ENCODE data around the gene CAMK2D. TPM values are rescaled to one million over a fixed set of nuclear protein-coding genes. Genes with fewer than 3 reads are reported as not detected.

CAMK2D gene
- polyA plus RNA-seq, 1 donor = 198 TPM

- peak; percentile 100 for DNase-seq
Observed at GRCh38 chr4:113762186-113763028, 869 bp upstream of the CAMK2D start.

- peak; percentile 77 for DNase-seq
Observed at GRCh38 chr4:113760795-113761619, 531 bp downstream of the CAMK2D start.

DNA sequence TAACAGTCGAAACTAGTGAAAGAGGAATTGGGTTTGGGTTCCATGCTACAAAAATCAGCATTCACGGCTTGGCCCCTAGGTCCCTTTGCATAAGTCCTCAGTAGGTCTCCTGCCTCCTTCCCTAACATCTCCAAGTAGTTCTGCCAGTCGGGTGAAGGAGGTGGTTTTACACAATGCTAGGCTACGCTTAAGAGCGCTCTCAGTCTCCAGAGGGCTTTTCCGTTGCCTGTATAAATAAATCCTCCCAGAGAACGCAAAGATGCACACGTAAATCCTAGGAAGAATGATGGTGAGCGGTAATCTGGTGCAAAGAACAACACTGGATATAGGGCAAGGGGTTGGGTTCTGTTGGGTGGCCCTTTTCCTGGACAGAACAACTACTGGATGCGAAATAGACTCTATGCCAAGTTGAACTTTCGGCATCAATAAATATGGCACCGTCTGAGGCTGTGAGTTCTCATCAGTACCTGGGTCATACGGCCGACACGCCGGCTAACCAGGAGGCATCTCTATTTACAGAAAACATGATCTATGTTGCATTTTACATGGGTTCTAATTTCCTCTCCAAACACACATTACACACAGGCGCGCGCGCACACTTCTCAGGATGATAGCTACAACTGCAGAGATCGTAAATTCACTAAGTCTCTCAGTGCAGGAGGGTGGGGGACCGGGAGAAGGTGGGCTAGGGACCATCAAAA, 1.3 kb downstream of the CAMK2D start:
- peak; percentile 63 for DNase-seq

DNA sequence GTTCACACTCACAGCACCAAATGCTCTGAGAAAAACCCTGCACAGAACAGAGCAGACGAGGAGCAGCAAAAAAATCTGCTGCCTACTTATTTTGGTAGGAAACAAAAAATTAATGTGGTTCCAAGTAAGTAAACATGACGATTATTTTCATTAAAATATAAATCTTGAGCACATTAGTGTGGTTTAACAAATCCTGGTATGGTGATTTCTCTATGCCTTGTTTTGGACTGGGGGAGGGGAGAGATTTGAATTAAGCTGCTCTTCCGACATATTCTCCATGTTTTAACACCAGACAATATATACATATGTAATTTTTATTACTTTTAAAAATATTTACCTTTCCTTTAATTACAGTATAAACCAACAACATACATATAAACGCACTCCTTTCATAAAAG, 1.8 kb downstream of the CAMK2D start:
- DNase-seq = no peak

- DNase-seq = peak; percentile 46
Observed at GRCh38 chr4:113758372-113758771, 3.2 kb downstream of the CAMK2D start.

- DNase-seq = no peak
Observed at GRCh38 chr4:113757486-113757885, 4.1 kb downstream of the CAMK2D start.

DNA sequence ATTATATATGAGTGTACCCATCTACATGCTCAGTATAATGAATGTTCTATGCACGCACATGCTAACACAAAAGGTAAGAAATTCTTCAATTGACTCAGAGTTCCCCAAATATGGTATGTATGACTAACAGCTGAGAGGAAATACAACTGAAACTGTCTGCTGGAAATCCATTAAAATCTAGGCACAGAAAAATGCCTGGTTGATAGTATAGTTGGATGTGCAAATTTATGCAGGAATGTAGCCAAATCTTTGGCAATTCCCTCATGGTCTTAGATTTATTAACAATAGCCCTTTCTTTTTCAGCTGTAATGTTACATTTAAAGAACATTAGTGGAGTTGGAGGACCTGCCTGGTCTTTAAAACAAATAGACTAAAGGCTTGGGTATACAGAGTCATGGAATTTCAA, 5.5 kb downstream of the CAMK2D start:
- no peak for DNase-seq

DNA sequence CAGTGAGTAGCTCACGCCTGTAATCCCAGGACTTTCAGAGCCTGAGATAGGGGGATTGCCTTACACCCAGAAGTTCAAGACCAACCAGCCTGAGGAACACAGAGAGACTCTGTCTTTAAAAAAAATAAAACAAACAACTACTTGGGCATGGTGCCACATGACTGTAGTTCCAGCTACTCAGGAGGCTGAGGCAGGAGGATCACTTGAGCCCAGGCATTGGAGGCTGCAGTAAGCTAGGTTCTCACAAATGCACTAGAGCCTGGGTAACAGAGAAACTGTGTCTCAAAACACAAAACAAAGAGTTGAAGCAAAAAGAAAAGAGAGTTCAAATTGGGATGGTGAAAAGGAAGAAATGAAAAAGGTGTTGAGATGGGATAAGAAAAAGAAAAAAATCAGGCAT, 10.8 kb downstream of the CAMK2D start:
- DNase-seq = no peak

- DNase-seq = no peak
Observed at GRCh38 chr4:113750296-113750695, 11.2 kb downstream of the CAMK2D start.

- no peak for DNase-seq
Observed at GRCh38 chr4:113749178-113749577, 12.4 kb downstream of the CAMK2D start.

DNA sequence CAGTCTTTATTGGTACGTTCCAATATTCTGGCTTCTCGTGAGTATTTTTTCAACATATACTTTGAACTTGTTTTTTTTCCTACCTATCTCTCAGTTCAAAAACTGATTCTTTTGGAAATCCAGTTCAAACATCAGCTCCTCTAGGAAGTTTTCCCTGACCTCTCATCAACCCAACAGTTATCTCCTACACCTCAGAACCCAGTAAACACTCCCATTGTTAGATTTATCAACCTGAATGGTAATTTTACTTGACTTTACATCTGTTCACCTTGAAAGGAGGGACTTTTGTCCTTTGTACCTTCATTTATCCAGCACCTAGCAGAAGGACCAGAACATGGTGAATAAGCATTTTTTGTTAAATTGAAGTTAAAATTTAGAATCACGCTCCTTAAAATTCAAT, 13.6 kb downstream of the CAMK2D start:
- DNase-seq = no peak

DNA sequence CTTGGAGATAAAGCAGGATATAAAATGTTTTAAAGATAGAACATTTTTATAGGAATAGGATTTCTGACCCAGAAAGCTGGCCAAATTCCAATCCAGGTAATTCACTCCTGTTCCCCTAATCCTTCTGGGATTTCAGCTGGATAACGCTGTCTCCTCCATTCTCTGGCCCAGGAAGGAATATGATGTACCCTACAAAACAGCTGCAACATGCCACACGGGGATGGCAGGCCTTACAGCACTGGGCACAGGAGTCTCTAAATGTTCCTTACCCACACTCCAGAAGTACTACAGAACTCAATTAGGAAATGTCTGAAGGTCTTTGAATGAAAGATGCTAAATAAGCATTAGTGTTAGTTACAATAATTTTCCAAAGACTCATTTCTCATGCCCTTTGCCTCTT, 15.8 kb downstream of the CAMK2D start:
- no peak for DNase-seq

GRCh38 chr4:113744667-113745240, 16.8 kb downstream of the CAMK2D start:
- DNase-seq = no peak

DNA sequence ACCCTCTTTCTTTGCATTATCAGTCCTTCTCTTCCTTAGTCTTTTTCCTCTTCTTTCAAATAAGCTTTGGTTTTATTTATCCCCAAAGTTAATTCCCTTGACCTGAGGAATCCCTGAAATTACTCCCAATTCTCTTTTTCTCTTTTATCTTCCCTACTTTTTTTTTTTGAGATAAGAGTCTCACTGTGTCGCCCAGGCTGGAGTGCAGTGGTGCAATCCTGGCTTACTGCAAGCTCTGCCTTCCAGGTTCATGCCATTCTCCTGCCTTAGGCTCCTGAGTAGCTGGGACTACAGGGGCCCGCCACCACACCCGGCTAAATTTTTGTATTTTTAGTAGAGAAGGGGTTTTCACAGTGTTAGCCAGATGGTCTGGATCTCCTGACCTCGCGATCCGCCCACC, 17.8 kb downstream of the CAMK2D start:
- no peak for DNase-seq

DNA sequence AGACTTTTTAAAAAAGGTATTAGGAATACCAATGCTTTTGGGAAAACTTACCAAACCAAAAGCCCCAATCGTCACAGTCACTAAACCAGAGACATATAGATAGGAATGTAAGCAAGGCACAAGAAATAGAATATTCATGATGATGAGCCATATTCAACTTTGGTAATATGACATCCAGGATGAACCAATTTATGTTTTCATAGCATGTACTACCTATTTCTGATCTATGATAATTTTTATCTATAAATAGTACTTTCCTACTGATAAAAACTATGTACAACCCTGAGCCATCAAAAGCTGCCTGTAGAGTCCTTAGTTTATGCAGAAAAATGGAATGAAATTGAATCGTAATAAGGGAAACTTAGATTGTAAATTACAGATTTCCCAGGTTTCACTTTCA, 18.9 kb downstream of the CAMK2D start:
- no peak for DNase-seq

DNA sequence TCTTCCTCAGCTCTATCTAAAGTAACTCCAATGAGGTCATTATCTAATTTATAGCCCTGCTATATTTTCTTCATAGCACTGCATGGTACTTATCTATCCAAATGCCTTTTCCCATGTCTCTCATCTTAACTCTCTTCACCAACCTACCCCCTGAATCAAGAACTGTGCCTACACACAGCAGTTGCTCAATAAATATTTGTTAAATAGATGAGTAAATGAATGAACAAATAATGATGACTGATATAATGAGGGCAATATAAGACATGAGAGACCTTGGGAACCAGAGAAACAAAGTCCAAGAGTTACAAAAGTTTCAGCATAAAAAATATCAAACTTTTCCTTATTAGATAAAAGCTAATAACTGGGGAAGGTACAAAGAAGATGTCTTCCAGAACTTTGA, 19.6 kb downstream of the CAMK2D start:
- DNase-seq = no peak

DNA sequence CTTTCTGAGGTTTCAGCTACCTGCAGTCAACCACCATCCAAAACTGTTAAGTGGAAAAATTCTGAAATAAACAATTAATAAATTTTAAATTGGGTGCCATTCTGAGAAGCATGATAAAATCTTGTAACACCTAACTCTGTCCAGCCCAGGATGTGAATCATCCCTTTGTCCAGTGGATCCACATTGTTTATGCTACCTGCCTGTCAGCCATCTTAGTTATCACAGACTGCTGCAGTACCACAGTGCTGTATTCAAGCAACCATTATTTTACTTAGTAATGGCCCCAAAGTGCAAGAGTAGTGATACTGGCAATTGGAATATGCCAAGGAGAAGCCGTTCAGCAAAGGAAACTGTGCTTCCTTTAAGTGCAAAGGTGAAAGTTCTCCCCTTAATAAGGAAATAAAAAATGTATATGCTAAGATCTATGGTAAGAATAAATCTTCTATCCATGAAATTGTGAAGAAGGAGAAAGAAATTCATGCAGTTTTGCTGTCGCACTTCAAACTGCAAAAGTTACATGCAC, 20.6 kb downstream of the CAMK2D start:
- DNase-seq = no peak

DNA sequence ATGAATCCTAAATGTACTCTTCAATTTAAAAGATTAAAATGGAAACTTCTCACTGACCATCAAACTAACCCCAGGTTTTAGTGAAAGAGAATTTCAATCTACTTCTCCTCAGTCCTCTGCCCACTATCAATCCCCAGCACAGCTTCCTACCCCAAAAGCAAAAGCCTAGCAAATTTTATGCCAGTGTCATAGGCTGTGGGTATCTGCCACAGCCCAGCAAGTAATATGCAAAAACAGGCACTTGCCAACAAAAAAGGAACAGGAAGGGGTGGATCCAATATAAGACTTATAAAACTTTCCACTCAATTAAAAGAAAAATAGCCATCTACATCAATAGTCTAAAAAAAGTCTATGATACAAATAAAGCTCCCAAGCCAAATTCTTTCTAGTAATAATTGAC, 22.3 kb downstream of the CAMK2D start:
- no peak for DNase-seq

DNA sequence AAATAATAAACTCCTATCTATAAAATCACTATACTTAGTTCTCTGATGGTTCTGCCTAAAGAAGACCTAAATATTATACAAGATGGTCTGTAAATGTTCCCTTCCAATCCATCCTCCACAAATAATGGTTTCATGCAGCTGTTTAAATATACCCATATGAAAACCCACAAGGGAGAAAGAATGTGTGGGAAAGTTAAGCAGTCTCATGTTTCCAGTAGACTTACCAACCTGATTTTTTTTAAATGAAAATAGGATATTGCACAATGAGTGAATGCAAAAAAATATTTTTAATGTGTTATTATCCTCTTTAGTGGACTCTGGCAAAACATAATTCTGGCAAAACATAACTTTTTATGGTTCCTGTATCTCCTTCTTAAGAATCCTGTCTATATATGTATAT, 23.3 kb downstream of the CAMK2D start:
- DNase-seq = no peak

DNA sequence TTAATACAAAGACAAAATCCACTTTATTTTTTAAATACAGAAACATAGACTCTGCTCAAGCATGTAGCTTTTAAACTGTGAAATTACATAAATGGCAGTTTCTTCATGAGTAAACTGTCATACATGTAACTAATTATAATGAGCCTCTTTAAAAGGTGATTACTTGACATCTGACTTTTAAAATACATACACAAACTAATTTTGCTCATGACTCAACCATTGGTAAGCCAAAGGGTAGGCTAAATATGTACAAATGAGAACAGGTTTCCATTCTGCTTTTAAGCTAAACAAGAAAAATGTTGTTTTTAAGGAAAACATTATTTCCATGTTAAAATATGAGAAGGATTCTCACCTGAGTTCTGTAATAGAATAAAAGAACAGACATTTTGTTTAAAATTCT, 27.9 kb downstream of the CAMK2D start:
- DNase-seq = no peak

GRCh38 chr4:113732967-113733527, 28.5 kb downstream of the CAMK2D start:
- no peak for DNase-seq
